ENCODE data around the gene SETD7. TPM values are rescaled to one million over a fixed set of nuclear protein-coding genes. Genes with fewer than 3 reads are reported as not detected.

Gene SETD7
- total and polyA plus RNA-seq, 2 of the 8 experiments (the other 6 are each of a cell fraction or from before 2014, with no cell fraction given), result 1.5 to 4.6 TPM

DNA sequence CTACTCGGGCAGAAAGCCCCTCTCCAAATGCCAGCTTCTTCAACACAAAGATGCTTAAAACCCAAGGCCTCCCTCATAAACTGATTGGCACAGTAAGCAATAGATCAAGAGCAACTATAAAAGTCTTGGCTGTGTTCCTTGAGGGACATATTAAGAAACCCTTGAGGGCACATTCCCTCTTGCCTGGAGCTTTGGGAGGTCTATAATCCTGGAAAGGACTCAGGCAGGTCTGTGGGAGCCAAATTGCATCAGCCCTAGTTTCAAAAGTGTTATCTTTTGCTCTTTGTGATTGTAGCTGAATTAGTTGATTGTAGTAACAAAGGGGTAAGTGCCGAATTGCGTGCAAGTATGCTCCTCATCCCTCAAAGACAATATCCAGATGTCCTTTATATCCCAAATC, 18.6 kb upstream of the SETD7 start (continued):
- TF ChIP-seq, protein P1, sequence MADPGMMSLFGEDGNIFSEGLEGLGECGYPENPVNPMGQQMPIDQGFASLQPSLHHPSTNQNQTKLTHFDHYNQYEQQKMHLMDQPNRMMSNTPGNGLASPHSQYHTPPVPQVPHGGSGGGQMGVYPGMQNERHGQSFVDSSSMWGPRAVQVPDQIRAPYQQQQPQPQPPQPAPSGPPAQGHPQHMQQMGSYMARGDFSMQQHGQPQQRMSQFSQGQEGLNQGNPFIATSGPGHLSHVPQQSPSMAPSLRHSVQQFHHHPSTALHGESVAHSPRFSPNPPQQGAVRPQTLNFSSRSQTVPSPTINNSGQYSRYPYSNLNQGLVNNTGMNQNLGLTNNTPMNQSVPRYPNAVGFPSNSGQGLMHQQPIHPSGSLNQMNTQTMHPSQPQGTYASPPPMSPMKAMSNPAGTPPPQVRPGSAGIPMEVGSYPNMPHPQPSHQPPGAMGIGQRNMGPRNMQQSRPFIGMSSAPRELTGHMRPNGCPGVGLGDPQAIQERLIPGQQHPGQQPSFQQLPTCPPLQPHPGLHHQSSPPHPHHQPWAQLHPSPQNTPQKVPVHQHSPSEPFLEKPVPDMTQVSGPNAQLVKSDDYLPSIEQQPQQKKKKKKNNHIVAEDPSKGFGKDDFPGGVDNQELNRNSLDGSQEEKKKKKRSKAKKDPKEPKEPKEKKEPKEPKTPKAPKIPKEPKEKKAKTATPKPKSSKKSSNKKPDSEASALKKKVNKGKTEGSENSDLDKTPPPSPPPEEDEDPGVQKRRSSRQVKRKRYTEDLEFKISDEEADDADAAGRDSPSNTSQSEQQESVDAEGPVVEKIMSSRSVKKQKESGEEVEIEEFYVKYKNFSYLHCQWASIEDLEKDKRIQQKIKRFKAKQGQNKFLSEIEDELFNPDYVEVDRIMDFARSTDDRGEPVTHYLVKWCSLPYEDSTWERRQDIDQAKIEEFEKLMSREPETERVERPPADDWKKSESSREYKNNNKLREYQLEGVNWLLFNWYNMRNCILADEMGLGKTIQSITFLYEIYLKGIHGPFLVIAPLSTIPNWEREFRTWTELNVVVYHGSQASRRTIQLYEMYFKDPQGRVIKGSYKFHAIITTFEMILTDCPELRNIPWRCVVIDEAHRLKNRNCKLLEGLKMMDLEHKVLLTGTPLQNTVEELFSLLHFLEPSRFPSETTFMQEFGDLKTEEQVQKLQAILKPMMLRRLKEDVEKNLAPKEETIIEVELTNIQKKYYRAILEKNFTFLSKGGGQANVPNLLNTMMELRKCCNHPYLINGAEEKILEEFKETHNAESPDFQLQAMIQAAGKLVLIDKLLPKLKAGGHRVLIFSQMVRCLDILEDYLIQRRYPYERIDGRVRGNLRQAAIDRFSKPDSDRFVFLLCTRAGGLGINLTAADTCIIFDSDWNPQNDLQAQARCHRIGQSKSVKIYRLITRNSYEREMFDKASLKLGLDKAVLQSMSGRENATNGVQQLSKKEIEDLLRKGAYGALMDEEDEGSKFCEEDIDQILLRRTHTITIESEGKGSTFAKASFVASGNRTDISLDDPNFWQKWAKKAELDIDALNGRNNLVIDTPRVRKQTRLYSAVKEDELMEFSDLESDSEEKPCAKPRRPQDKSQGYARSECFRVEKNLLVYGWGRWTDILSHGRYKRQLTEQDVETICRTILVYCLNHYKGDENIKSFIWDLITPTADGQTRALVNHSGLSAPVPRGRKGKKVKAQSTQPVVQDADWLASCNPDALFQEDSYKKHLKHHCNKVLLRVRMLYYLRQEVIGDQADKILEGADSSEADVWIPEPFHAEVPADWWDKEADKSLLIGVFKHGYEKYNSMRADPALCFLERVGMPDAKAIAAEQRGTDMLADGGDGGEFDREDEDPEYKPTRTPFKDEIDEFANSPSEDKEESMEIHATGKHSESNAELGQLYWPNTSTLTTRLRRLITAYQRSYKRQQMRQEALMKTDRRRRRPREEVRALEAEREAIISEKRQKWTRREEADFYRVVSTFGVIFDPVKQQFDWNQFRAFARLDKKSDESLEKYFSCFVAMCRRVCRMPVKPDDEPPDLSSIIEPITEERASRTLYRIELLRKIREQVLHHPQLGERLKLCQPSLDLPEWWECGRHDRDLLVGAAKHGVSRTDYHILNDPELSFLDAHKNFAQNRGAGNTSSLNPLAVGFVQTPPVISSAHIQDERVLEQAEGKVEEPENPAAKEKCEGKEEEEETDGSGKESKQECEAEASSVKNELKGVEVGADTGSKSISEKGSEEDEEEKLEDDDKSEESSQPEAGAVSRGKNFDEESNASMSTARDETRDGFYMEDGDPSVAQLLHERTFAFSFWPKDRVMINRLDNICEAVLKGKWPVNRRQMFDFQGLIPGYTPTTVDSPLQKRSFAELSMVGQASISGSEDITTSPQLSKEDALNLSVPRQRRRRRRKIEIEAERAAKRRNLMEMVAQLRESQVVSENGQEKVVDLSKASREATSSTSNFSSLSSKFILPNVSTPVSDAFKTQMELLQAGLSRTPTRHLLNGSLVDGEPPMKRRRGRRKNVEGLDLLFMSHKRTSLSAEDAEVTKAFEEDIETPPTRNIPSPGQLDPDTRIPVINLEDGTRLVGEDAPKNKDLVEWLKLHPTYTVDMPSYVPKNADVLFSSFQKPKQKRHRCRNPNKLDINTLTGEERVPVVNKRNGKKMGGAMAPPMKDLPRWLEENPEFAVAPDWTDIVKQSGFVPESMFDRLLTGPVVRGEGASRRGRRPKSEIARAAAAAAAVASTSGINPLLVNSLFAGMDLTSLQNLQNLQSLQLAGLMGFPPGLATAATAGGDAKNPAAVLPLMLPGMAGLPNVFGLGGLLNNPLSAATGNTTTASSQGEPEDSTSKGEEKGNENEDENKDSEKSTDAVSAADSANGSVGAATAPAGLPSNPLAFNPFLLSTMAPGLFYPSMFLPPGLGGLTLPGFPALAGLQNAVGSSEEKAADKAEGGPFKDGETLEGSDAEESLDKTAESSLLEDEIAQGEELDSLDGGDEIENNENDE (IDR thresholded peaks at IDR 0.05; ENCODE audit: insufficient replicate concordance, low read length), result no peak
- TF ChIP-seq HDAC2 (IDR thresholded peaks at IDR 0.05; ENCODE audit: borderline replicate concordance in 1 of 2, low read depth in 2 of 2, low read length in 2 of 2), result no peak
- TF ChIP-seq CEBPB (IDR thresholded peaks at IDR 0.05; ENCODE audit: low read depth, low read length), result no peak
- no peak for TF ChIP-seq RAD21 (IDR thresholded peaks at IDR 0.05 in 1 of 2, conservative IDR thresholded peaks at IDR 0.05 in 1 of 2; ENCODE audit: low read depth in 2 of 2, low read length in 2 of 2)

Measured in H1 (cell line).